ENCODE results near the gene SPTSSB.

GRCh38 chr3:161310649-161311423 lies 60.5 kb downstream of the SPTSSB start:
- TF ChIP-seq ZNF384 (IDR thresholded peaks at IDR 0.05) (no peak), L3MBTL2 (conservative IDR thresholded peaks at IDR 0.05) (no peak), FOXA1 (IDR thresholded peaks at IDR 0.05) (no peak), NFRKB (IDR thresholded peaks at IDR 0.05) (no peak), TARDBP (IDR thresholded peaks at IDR 0.05) (no peak), LEF1 (IDR thresholded peaks at IDR 0.05; ENCODE audit: borderline replicate concordance) (no peak), FOXM1 (IDR thresholded peaks at IDR 0.05; ENCODE audit: borderline replicate concordance) (no peak), HDGF (IDR thresholded peaks at IDR 0.05; ENCODE audit: borderline replicate concordance) (no peak), SUZ12 (IDR thresholded peaks at IDR 0.05) (no peak)
